HG03066 (cell line): Measurements from ENCODE around the gene FSTL4.

ENCODE experiments used
- ATAC-seq: cut with Tn5 transposase; IDR thresholded peaks from one replicate; pipeline ENCODE4 v1.9.1; 2021; ENCODE audit warnings: low read depth; ENCODE audit not compliant: unreplicated experiment

Gene FSTL4

GRCh38 chr5:133277744-133278143 lies 334.6 kb downstream of the FSTL4 start:
- ATAC-seq, result no peak

- ATAC-seq, result no peak
Measured at GRCh38 chr5:133276171-133276570, 336.2 kb downstream of the FSTL4 start.

- no peak for ATAC-seq
Measured at GRCh38 chr5:133275631-133276030, 336.7 kb downstream of the FSTL4 start.

DNA sequence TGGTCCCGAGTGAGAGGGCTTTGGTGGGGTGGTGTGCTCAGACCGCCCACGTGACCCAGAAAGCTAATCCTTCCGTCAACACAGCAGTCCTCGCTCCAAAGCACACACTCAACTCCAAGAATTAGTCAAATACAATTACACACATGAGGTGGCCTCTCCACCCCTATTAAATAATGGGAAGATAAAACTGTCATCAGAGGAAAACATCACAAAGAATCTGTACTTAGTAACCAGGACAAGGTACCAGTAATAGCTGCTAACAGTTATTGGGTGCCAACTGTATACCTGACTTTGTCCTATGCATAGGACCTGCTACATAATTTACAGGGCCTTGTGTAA lies 337.8 kb downstream of the FSTL4 start:
- ATAC-seq, result no peak

DNA sequence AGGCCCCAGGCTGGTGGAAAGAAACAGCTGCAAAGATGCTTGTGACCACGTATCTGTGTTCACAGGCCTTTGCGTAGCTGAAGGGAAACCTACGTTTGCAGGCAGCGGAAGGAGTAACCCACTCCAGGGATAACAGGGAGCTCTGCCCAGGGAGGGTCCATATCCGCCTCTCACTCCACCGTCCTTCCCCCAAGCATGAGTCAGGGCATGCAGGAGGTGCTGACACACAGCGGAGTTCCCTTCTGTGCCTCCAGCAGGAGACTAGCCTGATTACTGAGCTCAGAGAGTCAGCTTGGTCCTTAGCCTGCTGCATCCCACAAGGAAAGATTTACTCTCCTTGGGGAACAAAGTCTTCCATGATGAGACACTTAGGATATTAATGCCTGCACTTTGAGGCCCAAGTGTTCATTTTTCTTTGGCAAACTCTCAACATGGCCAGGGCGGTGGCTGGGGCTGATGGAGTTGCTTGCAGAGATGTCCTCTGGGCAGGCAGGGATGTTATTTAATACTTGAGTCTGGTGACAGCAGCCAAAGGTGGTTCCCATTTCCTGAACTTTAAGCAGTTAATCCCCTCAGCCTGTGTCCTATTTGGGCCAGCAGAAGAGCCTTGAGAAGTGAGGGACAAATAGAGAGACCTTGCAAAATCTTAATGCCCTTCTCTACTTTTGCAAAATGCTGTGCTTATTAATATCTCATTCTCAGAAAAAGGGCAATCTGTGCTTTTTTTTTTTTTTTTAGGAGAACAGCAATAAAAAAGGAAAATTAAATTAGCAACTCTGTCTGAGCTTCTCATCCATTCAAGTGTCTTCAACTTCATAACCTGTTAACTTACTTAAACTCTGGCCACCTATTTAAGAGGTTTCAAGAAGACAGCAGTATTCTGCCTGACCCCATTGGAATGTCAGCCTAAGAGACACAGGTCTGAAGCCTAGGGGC lies 338.4 kb downstream of the FSTL4 start:
- ATAC-seq, result no peak

GRCh38 chr5:133272345-133272744 lies 340.0 kb downstream of the FSTL4 start:
- ATAC-seq, result no peak

- no peak for ATAC-seq
Measured at GRCh38 chr5:133271606-133272005, 340.7 kb downstream of the FSTL4 start.

DNA sequence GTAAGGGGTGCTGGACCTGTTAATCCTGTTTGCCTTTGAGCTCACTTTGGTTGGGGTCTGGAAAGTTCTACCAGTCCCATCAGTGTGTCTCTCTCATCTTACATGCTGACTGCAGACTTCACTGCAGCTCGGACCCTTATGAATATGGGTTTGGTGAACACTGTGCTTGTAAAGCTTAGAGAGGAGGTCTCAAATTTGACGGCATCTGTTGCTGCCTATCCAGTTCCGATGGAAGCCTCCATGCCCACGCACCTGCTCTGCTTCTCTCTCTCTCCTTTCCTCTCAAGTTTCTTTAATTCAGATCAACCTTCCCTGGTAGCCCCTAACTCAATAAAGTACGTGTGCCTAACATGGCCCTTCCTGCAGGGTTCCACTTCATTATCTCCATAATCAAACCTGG lies 342.6 kb downstream of the FSTL4 start:
- ATAC-seq, result no peak

GRCh38 chr5:133267601-133268000 lies 344.7 kb downstream of the FSTL4 start:
- ATAC-seq, result no peak

DNA sequence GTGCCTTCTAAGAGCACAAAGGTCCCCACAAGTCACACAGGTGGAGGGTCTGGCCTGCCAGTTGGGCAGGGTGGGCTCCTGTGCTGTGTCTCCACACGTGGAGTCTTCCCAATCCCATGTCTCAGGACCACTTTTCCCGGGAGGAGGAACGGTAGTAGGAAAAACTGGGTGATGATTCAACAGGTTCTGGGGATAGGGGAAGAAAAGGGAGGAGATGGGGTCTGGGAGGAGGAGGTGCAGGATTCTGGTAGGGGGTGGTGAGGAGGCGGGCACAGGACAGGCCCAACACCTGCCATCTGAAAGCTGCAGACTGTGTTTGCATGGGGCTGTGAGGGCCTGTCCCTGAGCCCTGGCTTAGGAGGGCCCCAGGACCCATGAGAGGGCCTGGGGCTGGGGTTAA lies 345.4 kb downstream of the FSTL4 start:
- no peak for ATAC-seq

- no peak for ATAC-seq
Measured at GRCh38 chr5:133266527-133266878, 345.8 kb downstream of the FSTL4 start.

DNA sequence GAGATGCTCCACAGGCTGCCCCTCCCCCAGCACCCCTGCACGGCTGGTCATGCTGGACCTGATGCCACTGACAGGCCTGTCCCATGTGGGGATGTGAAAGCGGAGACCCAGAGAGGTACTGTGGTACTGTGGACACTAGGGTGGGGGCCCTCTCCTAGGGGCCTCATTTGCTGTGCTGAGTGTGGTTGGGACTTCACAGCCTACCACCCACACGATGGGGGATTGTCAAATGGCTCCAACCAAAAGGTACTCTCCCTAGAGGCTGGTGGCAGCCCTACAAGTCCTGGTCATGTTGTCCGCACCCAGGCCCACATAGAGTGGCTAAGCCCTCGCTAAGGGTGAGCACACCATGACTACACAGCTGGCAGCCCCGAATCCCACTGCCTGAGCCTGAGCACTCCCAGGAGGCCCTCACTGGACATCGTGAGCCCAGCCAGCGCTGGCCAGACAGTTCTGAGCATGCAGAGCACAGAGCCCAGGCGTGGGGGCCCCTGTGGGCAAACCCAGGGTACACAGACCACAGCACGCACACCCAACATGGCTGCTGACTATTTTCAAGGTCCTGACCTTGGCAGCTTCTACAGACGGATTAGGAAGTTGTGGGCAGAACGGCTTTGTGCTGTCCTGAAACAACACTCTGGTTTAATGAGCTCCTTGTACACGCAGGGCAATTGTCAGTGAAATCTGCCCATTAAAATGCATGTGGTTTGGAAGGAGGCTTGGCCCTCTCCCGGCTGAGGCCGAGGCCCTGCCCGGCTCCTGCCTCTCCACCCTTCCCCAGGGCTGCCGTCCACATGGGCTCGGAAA lies 346.4 kb downstream of the FSTL4 start:
- no peak for ATAC-seq

GRCh38 chr5:133265257-133265656 lies 347.1 kb downstream of the FSTL4 start:
- no peak for ATAC-seq

- ATAC-seq, result no peak
Measured at GRCh38 chr5:133262690-133263089, 349.7 kb downstream of the FSTL4 start.

DNA sequence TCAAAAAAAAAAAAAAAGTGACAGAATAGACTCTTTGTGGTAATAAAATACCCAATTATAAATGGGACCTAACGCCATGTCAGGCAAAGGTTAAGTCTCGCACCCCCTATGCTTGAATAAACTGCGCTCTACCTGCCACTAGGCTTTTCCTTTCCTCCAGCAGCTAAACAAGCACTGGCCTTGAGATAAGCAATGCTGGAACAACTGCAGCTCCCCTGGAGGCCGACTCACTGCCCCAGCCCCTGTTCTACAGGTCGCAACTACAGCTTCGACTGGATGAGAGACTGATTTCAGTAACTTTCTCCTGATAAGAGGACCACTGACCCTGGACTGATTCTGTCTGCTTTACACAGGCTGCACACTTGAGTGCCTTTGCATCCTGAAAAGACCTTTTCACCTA lies 350.3 kb downstream of the FSTL4 start:
- ATAC-seq, result no peak

DNA sequence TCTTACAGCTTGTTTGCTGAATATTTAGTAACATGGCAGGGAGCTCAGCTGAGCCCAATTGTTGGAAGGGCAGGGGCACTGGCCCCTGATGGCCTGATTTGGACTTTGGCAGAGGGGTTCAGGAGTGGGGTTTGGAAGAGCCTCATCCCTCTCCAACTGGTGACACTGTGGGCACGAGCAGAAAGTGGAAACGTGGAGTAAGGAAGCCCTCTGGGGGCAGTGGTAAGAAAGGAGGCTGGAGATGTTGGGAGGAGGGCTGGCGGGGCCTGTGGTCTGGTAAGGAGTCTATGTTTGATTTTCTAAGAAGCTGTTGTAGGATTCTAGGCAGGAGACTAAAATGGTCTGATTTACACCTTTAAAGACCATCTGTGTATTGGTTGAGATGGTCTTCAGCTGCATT lies 351.6 kb downstream of the FSTL4 start:
- ATAC-seq, result no peak

DNA sequence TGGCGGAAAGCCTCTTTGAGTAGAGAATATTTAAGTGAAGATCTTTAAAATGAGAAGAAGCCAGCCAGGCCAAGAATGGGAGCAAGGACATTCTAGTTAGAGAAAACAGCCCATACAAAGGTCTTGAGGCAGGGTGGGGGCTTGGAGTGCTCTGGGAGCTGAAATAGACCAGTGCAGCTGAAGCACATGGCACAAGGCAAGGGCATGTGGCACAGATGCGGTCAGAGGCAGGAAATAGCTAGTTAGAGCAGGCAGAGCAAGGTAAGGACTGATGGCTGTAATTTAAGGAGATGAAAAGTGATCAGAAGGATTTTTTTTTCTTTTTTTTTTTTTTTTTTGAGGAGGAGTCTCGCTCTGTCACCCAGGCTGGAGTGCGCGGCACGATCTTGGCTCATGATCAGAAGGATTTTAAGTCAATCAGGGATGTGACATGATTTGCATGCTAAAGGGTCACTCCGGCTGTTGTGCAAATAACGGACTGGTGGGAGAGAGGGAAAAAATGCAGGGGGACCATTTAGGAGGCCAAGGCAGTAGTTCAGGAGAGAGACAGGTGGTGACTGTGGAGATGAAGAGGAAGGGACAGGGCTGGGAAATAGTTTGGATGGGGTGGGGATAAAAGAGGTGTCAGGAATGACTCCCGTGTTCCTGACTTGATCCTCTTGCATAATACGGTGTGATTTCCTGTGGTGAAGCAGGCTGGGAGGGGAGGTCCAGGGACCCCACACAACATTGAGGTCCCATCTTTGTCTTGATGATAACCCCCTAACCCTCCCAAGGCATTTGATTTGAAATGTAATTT lies 352.9 kb downstream of the FSTL4 start:
- ATAC-seq, result no peak

- ATAC-seq, result no peak
Measured at GRCh38 chr5:133257977-133258376, 354.4 kb downstream of the FSTL4 start.

DNA sequence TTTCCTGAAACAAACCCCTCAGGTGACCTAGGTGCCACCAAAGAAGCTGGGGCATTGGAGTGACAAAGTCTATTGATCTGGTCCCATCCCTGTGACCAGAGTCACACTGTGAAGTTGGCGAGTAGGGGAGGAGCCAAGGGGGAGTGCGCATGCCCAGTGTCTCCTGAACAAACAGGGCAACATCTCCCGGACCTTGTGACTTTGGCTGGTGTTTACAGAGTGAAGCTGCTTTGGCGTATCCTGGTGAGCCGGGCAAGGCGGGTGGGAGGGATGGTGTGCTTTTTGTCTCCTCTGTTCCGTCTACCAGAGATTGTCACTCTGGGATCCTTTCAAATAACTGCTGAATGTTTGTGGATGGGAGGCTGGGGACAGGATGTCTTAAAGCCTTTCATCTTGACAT lies 356.1 kb downstream of the FSTL4 start:
- ATAC-seq, result no peak

GRCh38 chr5:133254803-133255202 lies 357.5 kb downstream of the FSTL4 start:
- ATAC-seq, result no peak

DNA sequence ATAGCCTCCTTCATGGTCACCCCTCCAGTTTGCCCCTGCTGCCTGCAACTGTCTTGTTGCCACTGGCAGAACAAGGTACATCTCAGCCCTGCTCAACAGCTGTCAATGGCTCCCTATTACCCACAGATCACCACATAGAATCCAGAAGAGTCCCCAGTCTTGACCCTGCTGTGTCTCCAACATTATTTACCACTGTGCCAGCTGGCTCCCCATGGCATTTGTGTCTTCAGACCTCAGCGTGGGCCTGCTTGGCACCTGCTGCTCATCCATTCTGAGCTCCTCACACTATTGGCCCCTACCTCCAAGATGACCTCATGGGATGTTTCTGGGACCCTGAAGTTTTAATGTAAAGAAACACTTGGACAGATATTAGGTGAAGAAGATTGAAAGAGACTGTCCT lies 358.7 kb downstream of the FSTL4 start:
- ATAC-seq, result no peak
